NCI-H2171 treated with DMSO at 0.1 percent for 48 hours (cell line): ENCODE data around the gene ATP11C.

Source experiments
- DNase-seq: peaks from one replicate; lab custom pipeline; 2025; lab: John Stamatoyannopoulos, UW

The ATP11C gene

GRCh38 chrX:139803224-139803623 lies 129.6 kb downstream of the ATP11C start:
- no peak for DNase-seq

- DNase-seq: no peak
Measured at GRCh38 chrX:139802048-139802447, 130.8 kb downstream of the ATP11C start.

- DNase-seq: no peak
Measured at GRCh38 chrX:139801397-139801813, 131.4 kb downstream of the ATP11C start.

GRCh38 chrX:139798701-139799100 lies 134.2 kb downstream of the ATP11C start:
- no peak for DNase-seq

GRCh38 chrX:139795196-139795595 lies 137.7 kb downstream of the ATP11C start:
- DNase-seq: no peak

- no peak for DNase-seq
Measured at GRCh38 chrX:139787601-139788000, 145.3 kb downstream of the ATP11C start.

GRCh38 chrX:139784807-139785206 lies 148.0 kb downstream of the ATP11C start:
- DNase-seq: no peak

- no peak for DNase-seq
Measured at GRCh38 chrX:139783959-139784358, 148.9 kb downstream of the ATP11C start.

- no peak for DNase-seq
Measured at GRCh38 chrX:139783030-139783429, 149.8 kb downstream of the ATP11C start.

- DNase-seq: no peak
Measured at GRCh38 chrX:139776599-139776998, 156.3 kb downstream of the ATP11C start.

GRCh38 chrX:139770366-139770765 lies 162.5 kb downstream of the ATP11C start:
- DNase-seq: no peak

- DNase-seq: no peak
Measured at GRCh38 chrX:139766545-139766983, 166.3 kb downstream of the ATP11C start.

GRCh38 chrX:139762400-139763183 lies 170.3 kb downstream of the ATP11C start:
- DNase-seq: no peak

- DNase-seq: no peak
Measured at GRCh38 chrX:139759637-139760036, 173.2 kb downstream of the ATP11C start.

- DNase-seq: no peak
Measured at GRCh38 chrX:139758809-139759208, 174.0 kb downstream of the ATP11C start.

GRCh38 chrX:139758250-139758649 lies 174.6 kb downstream of the ATP11C start:
- DNase-seq: no peak

- DNase-seq: no peak
Measured at GRCh38 chrX:139751053-139751452, 181.8 kb downstream of the ATP11C start.

- DNase-seq: no peak
Measured at GRCh38 chrX:139750390-139750789, 182.5 kb downstream of the ATP11C start.

GRCh38 chrX:139739138-139739537 lies 193.7 kb downstream of the ATP11C start:
- DNase-seq: no peak

GRCh38 chrX:139738581-139738980 lies 194.3 kb downstream of the ATP11C start:
- DNase-seq: no peak

- DNase-seq: no peak
Measured at GRCh38 chrX:139736151-139736550, 196.7 kb downstream of the ATP11C start.

- no peak for DNase-seq
Measured at GRCh38 chrX:139734996-139735395, 197.9 kb downstream of the ATP11C start.

GRCh38 chrX:139725720-139726119 lies 207.1 kb downstream of the ATP11C start:
- DNase-seq: no peak

- DNase-seq: no peak
Measured at GRCh38 chrX:139724626-139725025, 208.2 kb downstream of the ATP11C start.
